Epidermal melanocyte (primary cell): ENCODE results near the gene PUS7L.

Source experiments
- DNase-seq: peaks from one replicate; pipeline ENCODE4 v3.0.0; 2011; ENCODE audit warnings: low spot score; ENCODE audit not compliant: insufficient read length

PUS7L gene

GRCh38 chr12:43675048-43675904 lies 83.3 kb downstream of the PUS7L start:
- no peak for DNase-seq

- no peak for DNase-seq
Measured at GRCh38 chr12:43669373-43669772, 89.2 kb downstream of the PUS7L start.
